HG03045 (cell line): Measurements from ENCODE around the gene PYGM.

Experiments used
- ATAC-seq: cut with Tn5 transposase; IDR thresholded peaks from one replicate; pipeline ENCODE4 v1.9.1; 2021; ENCODE audit warnings: mild to moderate bottlenecking, moderate library complexity; ENCODE audit not compliant: unreplicated experiment

PYGM gene

DNA sequence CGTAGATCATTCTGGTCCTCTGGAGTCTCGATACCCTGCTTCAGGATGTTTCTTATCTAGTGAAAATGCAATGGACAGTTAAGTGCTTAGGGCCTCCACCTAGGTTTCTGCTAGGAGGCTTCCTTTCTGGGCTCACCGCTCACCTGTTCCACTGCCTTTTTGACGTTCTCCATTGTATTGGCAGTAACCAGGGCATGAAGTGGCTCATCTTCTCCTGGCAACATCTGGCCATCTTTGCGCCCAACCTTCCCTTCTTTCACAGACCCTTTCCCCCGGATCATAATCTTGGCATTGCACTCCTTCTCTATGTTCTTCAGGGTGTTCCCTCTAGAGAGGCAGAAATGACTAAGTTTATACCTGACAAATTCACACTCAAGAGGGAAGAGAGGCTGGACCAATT, 9.5 kb upstream of the PYGM start:
- ATAC-seq: no peak

DNA sequence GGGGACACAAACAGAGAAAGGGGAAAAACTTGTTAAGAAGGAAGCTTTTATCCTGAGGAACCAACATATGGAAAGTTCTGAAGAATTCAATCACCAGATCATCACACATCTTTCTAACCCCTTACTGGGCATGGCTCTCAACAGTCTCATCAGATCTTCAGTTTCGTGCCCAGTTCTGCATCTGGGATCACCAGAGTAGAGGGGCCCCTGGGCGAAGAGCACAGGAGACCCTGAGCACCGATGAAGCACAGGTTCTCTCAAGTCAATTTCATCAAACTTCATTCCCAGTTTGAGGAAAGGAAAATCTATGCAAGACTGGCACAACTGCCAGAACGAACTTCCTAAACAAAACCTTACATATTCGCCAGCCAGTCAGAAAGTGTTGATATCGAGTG, 8.5 kb upstream of the PYGM start:
- no peak for ATAC-seq

DNA sequence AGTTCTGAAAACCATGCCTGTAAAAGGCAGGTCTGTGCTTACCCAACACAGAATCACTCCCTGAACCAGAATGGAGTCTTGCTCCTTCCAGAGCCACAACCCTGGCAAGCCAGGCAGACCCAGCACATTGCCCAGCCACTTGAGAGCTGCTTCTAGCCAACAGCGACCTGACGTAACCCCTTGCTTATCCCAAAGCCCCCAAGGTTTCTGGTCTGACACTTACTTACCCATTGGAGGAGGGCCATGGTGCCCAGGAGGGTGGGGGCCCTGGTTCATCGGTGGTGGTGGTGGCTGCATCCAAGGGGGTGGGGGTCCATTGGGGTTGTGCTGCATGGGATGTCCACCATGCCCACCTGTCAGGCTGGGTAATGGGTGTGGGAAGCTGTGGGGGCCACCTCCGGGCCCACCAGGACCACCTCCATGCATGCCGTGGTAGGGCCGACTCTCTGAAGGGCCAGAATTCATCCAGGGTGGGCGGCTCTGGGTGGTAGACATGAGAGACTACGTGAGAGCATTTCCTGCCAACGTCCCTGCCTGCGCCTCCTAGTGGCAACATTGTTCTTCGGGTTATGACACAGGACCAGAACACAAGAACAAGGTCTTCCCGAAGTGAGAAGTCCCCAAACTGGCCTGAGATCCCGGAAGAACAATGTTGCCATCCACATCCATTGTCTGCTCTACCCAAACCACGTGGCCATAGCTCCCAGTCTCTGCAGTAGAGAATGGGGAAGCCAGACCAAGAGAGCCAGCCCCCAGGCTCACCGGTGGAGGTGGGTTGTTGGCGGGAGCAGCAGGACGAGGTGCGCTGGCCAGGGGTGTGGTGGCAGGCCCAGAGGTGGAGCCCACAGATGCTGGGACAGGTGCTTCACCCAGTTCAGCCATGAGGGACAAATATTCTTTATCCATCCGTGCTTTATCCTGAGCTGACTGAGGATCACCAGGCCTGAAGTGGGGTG, 7.8 kb upstream of the PYGM start:
- no peak for ATAC-seq

DNA sequence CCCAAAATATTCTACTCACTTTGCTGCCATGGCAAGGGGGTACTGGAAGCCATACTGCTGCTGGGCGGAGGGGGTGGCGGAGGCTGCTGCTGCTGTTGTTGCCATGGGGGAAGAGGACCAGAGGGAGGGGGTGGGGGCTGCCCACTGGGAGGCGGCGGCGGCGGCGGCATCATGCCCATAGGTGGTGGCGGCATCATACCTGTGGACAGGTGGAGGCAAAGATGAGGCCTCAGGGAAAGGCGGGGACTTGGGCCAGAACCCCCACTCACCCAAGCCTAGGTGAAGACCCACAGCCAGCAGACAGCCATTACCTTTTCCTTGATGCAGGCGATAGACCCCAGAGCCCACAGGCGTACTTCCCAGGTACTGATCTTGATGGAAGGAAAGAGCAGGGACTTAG, 7.1 kb upstream of the PYGM start:
- no peak for ATAC-seq

DNA sequence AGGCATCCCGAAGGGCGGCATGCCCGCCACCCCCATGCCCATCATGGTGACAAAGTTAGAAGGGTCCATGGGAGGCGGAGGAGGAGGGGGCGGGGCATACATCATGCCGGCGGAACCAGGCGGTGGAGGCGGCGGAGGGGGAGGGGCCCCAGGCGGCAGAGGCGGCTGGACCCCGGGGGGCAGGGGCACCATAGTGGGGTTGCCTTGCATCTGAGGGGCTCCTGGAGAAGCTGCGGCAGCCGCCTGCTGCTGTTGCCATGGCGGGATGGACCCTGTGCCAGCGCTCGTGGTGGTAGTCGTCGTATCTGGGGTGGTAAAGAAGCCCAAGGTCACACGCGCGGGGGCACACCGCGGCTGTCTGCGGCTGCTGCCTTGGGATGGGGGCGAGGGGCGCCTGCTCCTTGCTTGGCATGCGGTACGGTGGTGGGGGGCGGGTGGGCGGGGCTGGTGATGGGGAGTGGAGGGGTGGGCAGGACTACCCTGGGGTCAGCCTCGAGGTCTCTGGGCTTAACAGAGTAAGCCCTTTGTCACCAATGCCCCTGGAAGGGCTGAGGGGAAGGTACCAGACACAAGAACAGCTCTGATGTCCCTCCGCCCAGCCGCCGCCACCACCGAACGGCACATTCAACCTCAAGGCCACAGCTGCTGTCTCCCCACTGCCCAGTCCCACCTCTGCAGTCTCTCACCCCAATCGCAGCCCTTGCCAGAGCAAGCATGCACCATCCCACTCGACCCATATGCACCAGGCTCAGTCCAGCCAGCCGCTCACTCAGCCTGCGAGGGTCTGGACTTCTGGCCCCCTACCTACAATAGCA, 6.3 kb upstream of the PYGM start:
- ATAC-seq: no peak

DNA sequence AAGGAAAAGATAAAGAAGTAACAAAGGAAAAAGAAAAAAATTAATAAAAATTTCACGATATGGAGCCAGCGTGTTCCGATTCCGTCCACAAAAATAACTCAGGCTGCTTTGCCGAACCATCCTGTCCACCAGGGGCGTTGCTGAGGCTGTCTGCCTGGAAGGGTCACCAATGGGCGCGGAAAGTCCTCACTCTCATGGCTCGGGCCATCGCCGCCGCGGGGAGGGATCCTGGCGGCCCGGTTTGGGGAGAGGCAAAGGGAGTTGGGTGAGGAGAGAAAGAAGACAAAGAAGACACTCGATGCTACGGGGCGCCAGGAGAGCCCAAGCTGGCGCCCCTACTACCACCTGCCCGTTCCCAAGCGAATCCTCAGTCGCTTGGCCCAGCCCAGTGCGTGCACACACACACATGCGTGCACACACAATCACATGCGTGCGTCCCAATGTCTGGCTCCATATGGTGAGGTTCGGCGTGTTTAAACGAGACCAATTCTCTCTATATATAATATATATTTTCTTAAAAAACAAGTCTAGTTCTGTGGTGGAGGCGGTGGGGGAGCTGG, 5.6 kb upstream of the PYGM start:
- ATAC-seq: no peak

DNA sequence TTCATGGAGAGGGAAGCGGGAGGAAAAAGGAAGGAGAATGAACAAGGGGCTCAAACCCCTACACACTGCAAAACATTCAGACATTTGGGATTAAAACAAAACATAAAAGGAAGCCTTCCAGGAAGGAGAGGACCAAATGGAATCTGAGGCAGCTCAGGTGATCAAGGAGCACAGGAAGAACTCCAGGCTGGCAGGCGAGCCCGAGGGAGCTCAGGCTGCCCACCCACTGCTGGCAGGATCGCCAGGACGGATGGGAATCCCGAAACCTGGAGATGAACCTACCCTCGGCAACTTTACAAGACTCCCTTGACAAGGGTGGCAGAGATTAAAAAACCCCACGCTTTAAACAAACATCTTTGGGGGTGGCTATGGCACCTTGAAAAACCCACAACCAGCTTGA, 5.0 kb upstream of the PYGM start:
- ATAC-seq: no peak

DNA sequence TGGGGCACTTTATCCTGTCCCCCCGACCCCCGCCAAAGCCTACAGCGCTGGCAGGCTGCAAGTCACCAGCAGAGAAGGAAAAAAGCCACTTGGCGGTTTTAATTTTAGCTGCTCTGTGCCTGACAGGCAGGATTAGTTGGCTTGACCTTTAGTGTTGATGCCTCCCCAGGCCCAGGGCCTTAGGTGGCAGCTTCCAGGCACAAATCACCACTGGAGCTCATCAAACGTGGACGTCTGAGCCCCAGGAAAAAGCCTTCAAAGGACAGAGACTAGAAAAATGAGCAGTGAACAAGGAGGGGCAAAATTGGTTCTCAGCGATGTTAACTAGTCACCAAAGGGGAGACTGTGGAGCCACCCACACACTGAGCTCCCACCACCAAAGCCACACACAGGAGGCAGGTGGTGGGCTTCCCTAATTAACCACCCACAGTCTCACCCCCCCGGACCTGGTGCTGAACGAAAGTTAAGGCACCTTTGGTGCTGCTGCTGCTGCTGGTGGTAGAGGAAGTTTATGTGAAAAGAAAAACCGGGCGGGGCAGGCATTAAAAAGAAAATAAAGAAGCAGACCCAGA, 4.4 kb upstream of the PYGM start:
- no peak for ATAC-seq

DNA sequence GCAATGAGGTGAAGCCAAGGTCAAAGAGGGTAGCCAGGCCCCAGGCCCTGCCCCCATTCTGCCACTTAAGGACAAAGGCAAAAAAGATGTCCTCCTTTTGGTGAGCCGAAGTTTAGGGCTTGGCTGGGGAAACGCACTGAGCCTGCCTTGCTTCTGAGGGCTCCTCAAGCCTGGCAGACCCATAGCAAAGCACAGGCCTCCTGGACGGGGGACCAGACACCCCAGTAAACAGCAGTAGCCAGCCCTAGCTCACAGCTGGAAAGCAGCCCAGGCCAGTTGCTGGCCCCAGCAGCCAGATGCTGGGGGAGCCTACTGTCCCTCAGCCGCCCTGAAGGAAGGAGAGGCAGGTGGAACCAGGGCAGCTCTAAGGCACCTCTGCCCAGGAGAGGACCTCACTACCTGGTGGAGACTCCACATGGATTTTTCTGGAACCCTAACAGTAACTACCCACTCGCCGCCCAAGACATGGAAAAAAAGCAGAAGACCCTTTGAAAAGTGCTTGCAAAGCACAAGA, 3.8 kb upstream of the PYGM start:
- no peak for ATAC-seq

DNA sequence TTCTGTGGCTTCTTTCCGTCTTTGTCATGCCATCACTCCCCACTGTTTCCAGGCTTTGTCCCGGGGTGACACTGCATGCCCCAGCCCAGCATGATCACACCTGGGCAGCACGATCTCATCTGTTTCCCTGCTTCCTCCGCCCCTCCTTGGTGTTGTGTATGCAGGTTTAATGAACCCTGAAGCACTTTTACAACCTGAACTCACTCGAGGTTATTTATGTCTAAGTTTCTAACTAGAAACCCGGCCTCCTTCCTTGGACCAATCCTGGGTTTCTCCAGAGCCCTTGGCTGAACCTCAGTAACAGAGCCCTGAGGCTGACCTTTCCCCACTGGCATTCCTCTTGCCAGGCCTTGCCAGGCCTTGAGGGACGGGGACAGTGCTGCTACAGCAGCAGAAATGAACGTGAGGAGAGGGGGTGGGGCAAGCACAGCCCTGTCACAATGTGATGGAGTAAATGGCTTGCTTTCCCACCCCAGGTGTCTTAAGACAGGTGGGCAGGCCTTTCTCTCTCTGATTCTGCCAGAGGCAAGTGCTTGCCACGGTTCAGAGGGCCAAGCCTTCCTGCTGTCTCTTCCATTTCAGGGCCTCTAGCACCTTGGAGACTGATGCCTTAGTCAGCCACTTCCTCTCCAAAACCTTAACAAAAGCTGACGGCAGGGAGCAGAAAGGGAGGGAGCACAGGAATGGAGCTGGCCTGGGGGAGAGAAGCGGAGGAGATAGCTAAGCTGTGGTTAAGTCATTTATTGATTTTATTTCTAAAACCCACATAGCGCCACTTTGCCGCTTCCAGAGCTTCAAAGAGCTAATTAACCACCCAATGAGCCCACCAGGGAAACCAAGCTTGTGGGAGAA, 3.1 kb upstream of the PYGM start:
- no peak for ATAC-seq

DNA sequence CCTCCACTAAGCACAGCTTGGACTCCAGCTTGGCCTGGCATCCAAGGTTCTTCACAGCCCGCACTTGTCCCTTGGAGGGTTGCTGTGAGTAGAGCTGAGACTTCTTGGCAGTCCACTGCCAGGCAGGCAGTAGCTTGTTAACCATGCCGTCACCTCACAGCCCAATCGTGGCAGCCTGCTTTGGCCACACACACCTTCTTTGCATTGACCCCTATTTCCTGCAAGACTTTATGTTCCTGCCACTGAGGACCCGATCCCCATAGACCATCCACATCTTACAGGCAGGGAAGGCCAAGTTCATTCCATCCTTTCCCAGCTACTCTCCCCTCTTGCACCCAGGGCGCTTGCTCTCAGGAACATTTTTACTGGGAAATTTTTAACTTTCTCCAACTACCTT, 2.5 kb upstream of the PYGM start:
- no peak for ATAC-seq

DNA sequence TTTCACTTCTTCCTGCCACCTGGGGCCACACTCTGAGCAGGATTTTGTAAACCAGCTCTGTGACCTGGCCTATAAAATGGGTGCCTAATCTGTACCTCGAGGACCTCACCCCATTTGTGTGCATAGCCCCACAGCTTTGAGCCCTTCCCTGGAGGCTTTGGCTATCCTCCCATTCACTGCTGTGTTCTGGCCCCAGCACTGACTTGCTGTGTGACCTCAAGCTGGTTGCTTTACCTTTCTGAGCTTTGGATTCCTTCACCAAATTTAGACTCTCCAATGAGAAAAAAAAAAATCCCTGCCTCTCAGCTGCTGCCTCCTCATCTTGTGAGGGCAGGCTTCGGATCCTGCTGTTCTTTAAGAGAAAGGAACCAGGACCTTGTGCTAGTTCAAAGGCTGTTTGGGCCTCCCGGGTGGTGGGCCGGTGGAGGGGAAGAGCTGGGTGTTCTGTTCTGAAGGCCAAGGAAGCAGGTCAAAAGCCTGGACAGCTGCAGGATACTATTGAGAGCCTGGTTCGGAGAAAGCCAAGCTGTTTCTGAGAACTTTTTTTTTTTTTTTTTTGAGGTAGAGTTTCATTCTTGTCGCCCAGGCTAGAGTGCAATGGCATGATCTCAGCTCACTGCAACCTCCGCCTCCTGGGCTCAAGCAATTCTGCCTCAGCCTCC, 1.1 kb upstream of the PYGM start:
- no peak for ATAC-seq

DNA sequence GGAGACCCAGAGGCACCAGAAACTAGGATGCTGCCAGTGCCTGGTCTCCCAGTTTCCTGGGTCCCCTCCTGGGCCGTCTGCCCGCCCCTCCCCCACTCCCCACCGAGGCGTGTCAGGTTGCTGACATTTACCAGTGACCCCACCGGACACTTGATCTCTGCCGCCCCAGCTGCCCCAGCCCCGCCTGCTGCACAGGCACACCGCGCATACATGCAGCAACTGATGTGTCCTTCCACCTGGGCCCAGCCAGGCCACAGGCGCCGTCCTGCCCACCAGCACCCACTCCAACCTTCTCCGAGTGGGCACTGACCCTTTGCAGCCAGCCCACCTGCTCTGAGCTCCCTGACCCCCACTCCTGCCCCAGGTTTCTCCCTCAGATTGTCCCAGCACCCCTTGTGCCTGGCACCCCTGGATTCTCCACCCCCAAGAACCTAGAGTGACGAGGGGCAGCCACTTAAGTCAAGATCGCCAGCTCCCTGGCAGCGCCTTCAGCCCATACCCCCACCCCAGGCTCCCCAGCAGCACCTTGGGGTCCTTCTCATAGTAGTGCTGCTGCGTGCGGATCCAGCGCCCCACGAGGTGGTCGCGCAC, 548 bp downstream of the PYGM start:
- ATAC-seq: no peak

DNA sequence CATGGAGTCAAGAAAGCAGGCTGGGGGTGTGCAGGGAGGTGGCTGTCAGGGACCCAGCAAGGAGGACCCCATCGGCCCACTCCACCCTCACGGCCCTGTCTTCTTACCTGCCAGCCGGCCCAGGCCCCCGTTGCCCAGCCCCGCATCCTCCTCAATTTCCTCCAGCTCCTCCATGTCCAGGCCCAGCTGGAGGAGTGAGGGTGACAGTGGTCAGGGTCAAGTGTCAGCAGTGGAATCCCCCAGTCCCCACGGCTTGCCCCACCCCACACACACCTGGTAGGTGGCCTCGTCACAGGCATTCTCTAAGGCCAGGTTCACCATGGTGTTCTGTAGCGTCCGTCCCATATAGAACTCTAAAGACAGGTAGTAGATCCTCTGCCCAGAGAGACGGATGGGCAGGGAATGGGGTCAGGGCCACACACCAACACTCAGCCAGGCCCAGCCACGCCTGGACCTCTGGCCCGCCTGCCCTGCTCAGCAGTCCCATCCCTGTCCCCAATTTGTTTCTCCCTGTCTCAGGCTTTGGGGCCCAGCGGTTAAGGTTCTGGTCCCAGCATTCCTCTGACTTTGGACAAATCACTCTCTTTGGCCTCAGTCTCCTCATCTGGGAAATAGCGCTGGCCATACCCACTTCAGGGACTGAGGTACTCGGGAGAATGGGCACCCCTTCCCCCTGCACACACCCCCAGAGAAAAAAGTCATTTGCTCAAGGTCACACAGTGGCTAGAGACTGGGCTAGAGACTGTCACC, 1.3 kb downstream of the PYGM start:
- no peak for ATAC-seq

DNA sequence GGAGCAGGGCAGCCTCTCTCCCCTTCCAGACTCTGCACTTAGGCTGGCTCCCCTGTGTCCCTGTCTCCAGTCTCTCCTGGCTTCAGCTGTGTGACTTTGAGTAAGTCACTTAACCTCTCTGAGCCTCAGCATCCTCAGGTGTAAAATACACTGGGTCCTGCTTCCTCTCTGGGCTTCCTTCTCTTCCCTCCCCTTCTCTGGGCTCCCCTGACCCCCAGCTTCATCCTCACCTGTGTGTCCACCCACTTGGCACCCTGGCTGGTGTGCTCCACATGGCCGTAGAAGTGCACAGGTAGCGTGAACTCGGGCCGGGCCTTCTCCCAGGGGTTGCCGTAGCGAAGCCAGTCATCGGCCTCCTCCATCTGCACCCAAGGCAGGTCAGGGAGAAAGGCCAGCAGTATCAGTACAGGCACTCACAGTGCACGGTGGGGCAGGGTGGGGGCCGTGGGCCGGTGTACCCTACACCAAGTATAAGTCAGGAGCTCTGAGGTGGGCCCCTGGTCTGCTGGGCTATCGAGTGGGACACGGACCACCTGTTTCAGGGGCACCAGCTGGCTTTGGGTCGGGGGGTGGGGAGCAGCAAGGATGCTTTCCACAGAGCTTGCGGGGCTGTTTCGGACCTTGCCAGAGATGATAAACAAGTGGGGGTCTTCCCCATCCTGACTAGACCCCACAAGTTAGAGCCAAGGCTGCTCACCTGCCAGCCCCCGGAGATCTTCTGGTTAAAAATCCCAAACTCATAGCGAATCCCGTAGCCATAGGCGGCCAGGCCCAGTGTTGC, 2.0 kb downstream of the PYGM start:
- no peak for ATAC-seq

DNA sequence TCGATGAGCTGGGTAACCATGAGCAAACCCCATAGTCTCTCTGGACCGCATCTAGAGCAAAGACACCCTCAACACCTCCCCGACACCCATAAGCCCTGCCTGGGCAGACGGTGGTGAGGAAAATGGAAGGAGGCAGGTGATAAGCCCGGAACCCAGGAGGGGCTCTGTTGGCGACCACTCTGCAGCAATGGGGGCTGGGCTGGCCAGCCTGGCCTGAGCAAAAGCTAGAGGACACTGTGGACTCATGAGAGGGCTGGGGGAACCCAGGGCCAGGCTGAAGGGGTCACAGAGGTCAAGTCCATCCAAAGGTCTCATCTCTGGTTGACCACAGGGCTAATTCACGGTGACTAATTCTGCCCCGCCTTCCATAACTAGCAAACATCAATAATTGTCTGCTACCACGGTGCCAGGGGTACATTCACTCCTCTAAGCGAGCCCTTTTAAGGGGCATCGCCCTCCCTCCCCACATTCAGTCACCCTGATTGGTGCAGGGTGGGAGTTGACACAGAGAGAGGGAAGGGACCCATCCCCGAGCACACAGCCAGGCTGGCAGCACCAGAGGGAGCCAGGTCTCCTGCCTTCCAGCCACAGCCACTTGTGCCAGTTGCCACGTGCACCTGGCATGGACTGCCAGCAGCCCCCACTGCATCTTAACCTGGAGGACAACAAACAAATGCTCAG, 4.0 kb downstream of the PYGM start:
- no peak for ATAC-seq

DNA sequence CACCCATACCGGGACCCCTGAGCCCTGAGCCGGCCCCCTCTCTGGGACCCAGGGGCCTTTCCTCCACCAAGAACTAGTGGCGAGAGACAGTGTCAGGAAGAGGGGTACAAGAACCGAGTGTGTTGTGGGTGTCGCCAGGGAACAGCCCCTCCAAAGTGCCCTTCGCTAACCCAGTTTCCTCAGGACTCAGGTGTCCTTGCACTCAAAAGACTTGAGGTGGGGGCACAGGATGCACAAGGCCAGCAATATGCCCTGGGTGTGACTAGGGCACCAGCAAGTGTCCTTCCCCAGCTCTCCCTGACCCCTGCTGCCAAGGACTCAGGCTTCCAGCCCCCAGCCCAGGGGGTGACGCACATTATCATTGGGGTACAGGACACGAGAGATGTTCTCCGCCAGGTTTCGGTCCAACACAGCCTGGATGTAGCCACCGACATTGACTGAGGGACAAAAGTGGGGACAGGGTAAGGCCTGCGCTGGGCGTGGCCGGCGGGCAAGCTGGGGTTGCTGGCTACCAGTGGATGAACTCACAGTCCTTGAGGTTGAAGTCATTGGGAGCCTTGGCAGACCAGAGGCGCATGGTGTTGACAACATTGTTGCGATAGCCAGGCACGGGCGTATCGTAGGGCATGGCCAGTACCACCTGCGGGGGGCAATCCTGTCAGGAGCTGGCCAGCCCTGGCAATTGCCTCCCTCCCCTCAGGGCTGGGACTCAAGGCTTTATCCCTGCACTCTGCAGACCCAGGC, 4.7 kb downstream of the PYGM start:
- no peak for ATAC-seq
